ENCODE measurements around the gene CPEB4. TPM values are rescaled to one million over a fixed set of nuclear protein-coding genes. Genes with fewer than 3 reads are reported as not detected.

CPEB4 gene
- total RNA-seq, 4 donors from 2014 or later = 51.5 to 69.5 (median 66.1) TPM

- Histone ChIP-seq H3K9me3 (no peaks in the 10 kb centered on the region), H3K4me1 (no peaks in the 10 kb centered on the region), H3K27ac (no peak overlapping the region), H3K36me3 (no peaks in the 10 kb centered on the region), H3K4me3 (replicated peaks in 1 of 3) (no peak overlapping the region), H3K27me3 (no peaks in the 10 kb centered on the region)
- no peak for DNase-seq
- intact Hi-C loops (cut with DNase I) = no loop called here
- TF ChIP-seq CTCF (IDR thresholded peaks at IDR 0.05) (no peak), POLR2A (IDR thresholded peaks at IDR 0.05) (no peak)
- 91 to 93% methylated on average over 4 of the region's 4 CpGs for whole genome bisulfite sequencing, 2 donors
Measured at GRCh38 chr5:174000076-174000475, 111.9 kb downstream of the CPEB4 start.

GRCh38 chr5:174003795-174004194 lies 115.6 kb downstream of the CPEB4 start:
- intact Hi-C loops (cut with DNase I) = no loop called here
- Histone ChIP-seq H3K36me3 (no peaks in the 10 kb centered on the region), H3K27ac (no peak overlapping the region), H3K27me3 (no peaks in the 10 kb centered on the region), H3K4me3 (replicated peaks in 1 of 3) (no peak overlapping the region), H3K9me3 (no peaks in the 10 kb centered on the region), H3K4me1 (no peaks in the 10 kb centered on the region)
- DNase-seq = no peak
- TF ChIP-seq CTCF (IDR thresholded peaks at IDR 0.05) = no peak
- no peak for TF ChIP-seq POLR2A (IDR thresholded peaks at IDR 0.05)

DNA sequence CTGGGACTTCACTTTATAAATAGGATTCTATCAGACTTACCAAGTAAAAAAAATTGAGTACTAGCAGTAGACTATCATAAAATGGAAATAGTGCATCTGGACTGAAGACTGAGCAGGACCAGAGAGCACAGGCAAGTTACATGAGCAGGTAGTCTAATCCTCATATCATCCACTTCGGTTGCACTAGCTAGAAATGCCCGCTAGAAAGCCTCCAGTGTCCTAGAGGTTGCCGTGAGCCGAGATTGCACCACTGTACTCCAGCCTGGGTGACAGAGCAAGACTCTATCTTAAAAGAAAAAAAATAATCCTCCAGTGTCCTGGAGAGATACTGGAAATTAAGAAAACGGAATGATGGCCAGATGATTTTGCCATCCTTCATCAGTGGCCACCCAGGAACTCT lies 120.8 kb downstream of the CPEB4 start:
- no peak overlapping the region for H3K4me3 ChIP-seq (replicated peaks in 1 of 3)
- H3K27me3 ChIP-seq = no peaks in the 10 kb centered on the region
- no peak overlapping the region for H3K27ac ChIP-seq
- DNase-seq = no peak
- H3K36me3 ChIP-seq = no peaks in the 10 kb centered on the region
- intact Hi-C loops (cut with DNase I) = no loop called here
- no peaks in the 10 kb centered on the region for H3K4me1 ChIP-seq
- H3K9me3 ChIP-seq = no peaks in the 10 kb centered on the region
- 95 to 96% methylated on average over 5 of the region's 5 CpGs for WGBS, 2 donors
- TF ChIP-seq POLR2A (IDR thresholded peaks at IDR 0.05) (no peak), CTCF (IDR thresholded peaks at IDR 0.05) (no peak)

GRCh38 chr5:174010365-174010764 lies 122.2 kb downstream of the CPEB4 start:
- Histone ChIP-seq H3K27ac (no peak overlapping the region), H3K27me3 (no peaks in the 10 kb centered on the region), H3K9me3 (no peaks in the 10 kb centered on the region), H3K4me3 (replicated peaks in 1 of 3) (no peak overlapping the region), H3K4me1 (no peaks in the 10 kb centered on the region), H3K36me3 (no peaks in the 10 kb centered on the region)
- 55 to 60% methylated on average over 1 of the region's 1 CpG for WGBS, 2 donors
- TF ChIP-seq POLR2A (IDR thresholded peaks at IDR 0.05) (no peak), CTCF (IDR thresholded peaks at IDR 0.05) (no peak)
- DNase-seq = no peak
- intact Hi-C loops (cut with DNase I) = no loop called here

DNA sequence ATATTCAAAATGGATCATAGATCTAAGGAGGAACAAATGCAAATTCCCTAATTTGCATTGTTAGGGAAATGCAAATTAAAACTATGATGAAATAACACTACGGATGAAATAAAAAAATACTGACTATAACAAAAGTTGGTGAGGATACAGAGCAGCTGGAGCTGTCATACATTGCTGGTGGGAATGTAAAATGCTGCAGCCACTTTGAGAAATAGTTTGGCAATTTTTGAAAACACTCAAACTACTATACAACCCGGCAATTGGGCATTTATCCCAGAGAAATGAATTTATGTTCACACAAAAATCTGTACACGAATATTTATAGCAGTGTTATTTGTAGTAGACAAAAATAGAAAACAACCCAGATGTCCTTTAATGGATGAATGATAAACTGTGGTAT lies 123.3 kb downstream of the CPEB4 start:
- intact Hi-C loops (cut with DNase I) = no loop called here
- Histone ChIP-seq H3K9me3 (no peaks in the 10 kb centered on the region), H3K27me3 (no peaks in the 10 kb centered on the region), H3K27ac (no peak overlapping the region), H3K4me3 (replicated peaks in 1 of 3) (no peak overlapping the region), H3K36me3 (no peaks in the 10 kb centered on the region), H3K4me1 (no peaks in the 10 kb centered on the region)
- no peak for DNase-seq
- WGBS, 2 donors = 74 to 77% methylated on average over 3 of the region's 3 CpGs
- TF ChIP-seq POLR2A (IDR thresholded peaks at IDR 0.05) = no peak
- TF ChIP-seq CTCF (IDR thresholded peaks at IDR 0.05) = no peak

Other genes with a start within 250 kb of the CPEB4 start
- gene C5orf47, start 100.8 kb downstream of the CPEB4 start, total RNA-seq = under 1 TPM in 2 of 4 donors, not detected in 2; 0.13 to 0.22 TPM
- gene NSG2, start 157.4 kb downstream of the CPEB4 start, total RNA-seq = 1 to 10 TPM in 2 of 4 donors, not detected in 2; 1.1 to 1.2 TPM